SU-DHL-6 (cell line): ENCODE data around the gene BOLA3.

Experiments
- H2AFZ ChIP-seq: fragments of 200-600 bp; sonication (generic); 2 replicates; pipeline ENCODE4 v1.6.1; 2014; ENCODE audit warnings: low read depth, mild to moderate bottlenecking, moderate library complexity, mixed read lengths, antibody characterized with exemption, low read length; ENCODE audit not compliant: severe bottlenecking
- H3F3A ChIP-seq: fragments of 200-600 bp; shearing (Covaris generic); 2 replicates; pipeline ENCODE4 v1.6.0; 2016; ENCODE audit warnings: antibody characterized with exemption, mild to moderate bottlenecking; ENCODE audit not compliant: insufficient read depth
- H3K27ac ChIP-seq: fragments of 200-600 bp; sonication (generic); 2 replicates; pipeline ENCODE4 v1.5.1; 2016; ENCODE audit warnings: low read depth, mild to moderate bottlenecking, low read length, moderate library complexity, mixed read lengths
- H3K27me3 ChIP-seq: fragments of 200-600 bp; sonication (generic), shearing (Covaris generic); 2 replicates; pipeline ENCODE4 v1.6.0; 2014; ENCODE audit warnings: mild to moderate bottlenecking, low read length
- H3K36me3 ChIP-seq: fragments of 200-600 bp; sonication (generic); 2 replicates; pipeline ENCODE4 v1.6.1; 2014; ENCODE audit warnings: mild to moderate bottlenecking, low read length, mixed read lengths
- H3K4me2 ChIP-seq: fragments of 300-600, 200-600 bp; shearing (Covaris generic), sonication (generic); 2 replicates; pipeline ENCODE4 v1.6.0; 2014; ENCODE audit warnings: low read length, low read depth, mild to moderate bottlenecking; ENCODE audit not compliant: poor library complexity, severe bottlenecking
- H3K4me3 ChIP-seq: fragments of 200-600 bp; sonication (generic); 2 replicates; pipeline ENCODE4 v1.5.1; 2014; ENCODE audit warnings: antibody characterized with exemption, low read length, mild to moderate bottlenecking, mixed read lengths; ENCODE audit not compliant: insufficient read depth, poor library complexity, severe bottlenecking
- H3K79me2 ChIP-seq: fragments of 200-600 bp; sonication (generic); 2 replicates; pipeline ENCODE4 v1.6.1; 2014; ENCODE audit warnings: mild to moderate bottlenecking, low read length, moderate library complexity; ENCODE audit not compliant: insufficient read depth
- H3K9ac ChIP-seq: fragments of 200-600 bp; sonication (generic); 2 replicates; pipeline ENCODE4 v1.7.0; 2014; ENCODE audit warnings: mild to moderate bottlenecking, low read length
- H3K9me2 ChIP-seq: fragments of 200-600 bp; sonication (generic); replicated peaks from 2 replicates; pipeline ENCODE4 v1.6.1; 2014; ENCODE audit warnings: low read length; ENCODE audit not compliant: insufficient read depth
- H3K9me3 ChIP-seq: fragments of 200-600 bp; sonication (generic); 2 replicates; pipeline ENCODE4 v1.6.1; 2014; ENCODE audit warnings: low read length, mixed read lengths; ENCODE audit not compliant: insufficient read depth
- H4K20me1 ChIP-seq: fragments of 200-600 bp; sonication (generic); 2 replicates; pipeline ENCODE4 v1.6.1; 2014; ENCODE audit warnings: low read depth, mild to moderate bottlenecking, antibody characterized with exemption, low read length, moderate library complexity, mixed read lengths
- CTCF ChIP-seq: fragments of 200-600 bp; sonication (generic); IDR thresholded peaks from one replicate; pipeline ENCODE4 v1.5.1; 2017; ENCODE audit warnings: antibody characterized with exemption, mild to moderate bottlenecking, low read length, moderate library complexity; ENCODE audit not compliant: insufficient read depth, poor library complexity, severe bottlenecking
- EZH2phosphoT487 ChIP-seq: fragments of 200-600 bp; sonication (generic), shearing (Covaris generic); conservative IDR thresholded peaks from 2 replicates; pipeline ENCODE4 v1.6.1; 2018; ENCODE audit warnings: mild to moderate bottlenecking, antibody characterized with exemption, low read length, moderate library complexity, mixed read lengths

The BOLA3 gene

GRCh38 chr2:74179063-74179865, 31.6 kb upstream of the BOLA3 start:
- peak overlapping the region; percentile 100 for H3K4me3 ChIP-seq
- H3K4me2 ChIP-seq = peak overlapping the region; percentile 80
- H3K9me3 ChIP-seq = no peaks in the 10 kb centered on the region
- H3K9ac ChIP-seq = peak overlapping the region; percentile 100
- H3K79me2 ChIP-seq = peaks cover 44% of the 10 kb centered on the region
- H3K27me3 ChIP-seq = no peaks in the 10 kb centered on the region
- H4K20me1 ChIP-seq = peaks cover 27% of the 10 kb centered on the region
- H3K27ac ChIP-seq = peak overlapping the region; percentile 100
- H3K36me3 ChIP-seq = peaks cover 23% of the 10 kb centered on the region
- no peak for TF ChIP-seq CTCF
- TF ChIP-seq EZH2phosphoT487 = no peak
- no peaks in the 10 kb centered on the region for H3K9me2 ChIP-seq
- H3F3A ChIP-seq = peaks cover 56% of the 10 kb centered on the region
- peak overlapping the region; percentile 37 for H2AFZ ChIP-seq

- Histone ChIP-seq H3K9me3 (no peaks in the 10 kb centered on the region), H3K4me3 (peak within 1 kb of the TSS; percentile 100), H3K9ac (peak within 1 kb of the TSS; percentile 100), H2AFZ (peak within 1 kb of the TSS; percentile 77), H3K27me3 (no peaks in the 10 kb centered on the region), H3K4me2 (peak within 1 kb of the TSS; percentile 80), H3K79me2 (peaks cover 50% of the 10 kb centered on the region), H3K9me2 (no peaks in the 10 kb centered on the region), H3F3A (peaks cover 48% of the 10 kb centered on the region), H4K20me1 (peaks cover 30% of the 10 kb centered on the region), H3K27ac (peak within 1 kb of the TSS; percentile 100), H3K36me3 (peaks cover 23% of the 10 kb centered on the region)
- no peak for TF ChIP-seq EZH2phosphoT487
- TF ChIP-seq CTCF = no peak
These were observed 30.7 kb upstream of the BOLA3 start, which contains the start of gene MOB1A for GRCh38 chr2:74178211-74179062. Gene MOB1A (minus strand): TSS chr2:74178879. CDS start chr2:74178674, 205 bp downstream.

- H3K36me3 ChIP-seq = peaks cover 23% of the 10 kb centered on the region
- no peaks in the 10 kb centered on the region for H3K27me3 ChIP-seq
- H3K9ac ChIP-seq = peak overlapping the region; percentile 100
- peaks cover 46% of the 10 kb centered on the region for H3F3A ChIP-seq
- H2AFZ ChIP-seq = no peak overlapping the region
- H3K4me2 ChIP-seq = peak overlapping the region; percentile 80
- H3K79me2 ChIP-seq = peaks cover 57% of the 10 kb centered on the region
- peak overlapping the region; percentile 100 for H3K27ac ChIP-seq
- no peaks in the 10 kb centered on the region for H3K9me3 ChIP-seq
- H3K9me2 ChIP-seq = no peaks in the 10 kb centered on the region
- peaks cover 30% of the 10 kb centered on the region for H4K20me1 ChIP-seq
- TF ChIP-seq CTCF = no peak
- TF ChIP-seq EZH2phosphoT487 = no peak
- H3K4me3 ChIP-seq = peak overlapping the region; percentile 100
These were observed 30.0 kb upstream of the BOLA3 start for GRCh38 chr2:74177696-74178095.
